Fibroblast of skin of left quadriceps (primary cell): Measurements from ENCODE around the gene ZNF497.
"Not testable (repeated sequence)": the region's sequence is repeated elsewhere in the genome, so short reads cannot be mapped to it uniquely, and the experiment has no call there.

ENCODE experiments used
- DNase-seq, 2 experiments: peaks; one replicate each; pipeline ENCODE4 v3.0.0-alpha.2; 2013; ENCODE audit warnings: low read depth in 2 of 2

Gene ZNF497

DNA sequence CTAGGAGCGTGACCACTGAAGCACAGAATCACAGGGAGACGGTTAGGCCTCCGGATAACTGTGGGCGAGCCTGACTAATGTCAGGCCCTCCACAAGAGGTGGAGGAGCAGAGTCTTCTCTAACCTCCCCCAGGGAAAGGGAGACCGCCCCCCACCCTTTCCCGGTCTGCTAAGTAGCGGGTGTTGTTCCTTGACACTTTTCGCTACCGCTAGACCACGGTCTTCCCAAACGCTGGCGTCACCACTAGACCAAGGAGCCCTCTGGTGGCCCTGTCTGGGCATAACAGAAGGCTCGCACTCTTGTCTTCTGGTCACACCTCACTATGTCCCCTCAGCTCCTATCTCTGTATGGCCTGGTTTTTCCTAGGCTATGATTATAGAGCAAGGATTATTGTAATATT is 51.9 kb downstream of the ZNF497 start:
- DNase-seq: not testable (repeated sequence)

- DNase-seq: no peak
Observed at GRCh38 chr19:58307736-58308135, 54.8 kb downstream of the ZNF497 start.

GRCh38 chr19:58305932-58306323 is 56.6 kb downstream of the ZNF497 start:
- DNase-seq: no peak

- DNase-seq: peak; percentile 90 to 92
Observed at GRCh38 chr19:58305065-58305931, 57.3 kb downstream of the ZNF497 start, which contains the start of gene ERVK3-1. Gene ERVK3-1, plus strand, starts transcription at chr19:58305377. Its CDS starts 6,792 bp downstream, at chr19:58312169.

DNA sequence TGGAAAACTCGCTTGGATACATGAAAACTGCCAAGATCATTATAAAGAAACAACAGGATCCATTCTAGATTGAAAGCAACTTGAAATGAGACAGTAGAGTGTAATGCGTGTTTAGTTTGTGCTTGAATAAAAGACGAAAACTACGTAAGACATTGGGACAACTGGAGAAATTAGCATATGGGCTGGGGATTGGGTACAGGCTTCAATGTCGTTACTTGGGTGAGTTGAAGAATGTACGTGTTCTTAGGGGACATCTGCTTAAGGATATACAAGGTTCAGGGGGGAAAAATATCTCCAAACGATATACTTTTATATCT is 57.8 kb downstream of the ZNF497 start:
- no peak for DNase-seq
